ENCODE measurements around the gene ALS2.

The ALS2 gene

GRCh38 chr2:201656740-201657139 is 124.0 kb downstream of the ALS2 start:
- Histone ChIP-seq H3K27me3 (ENCODE audit: control insufficient read depth, insufficient read depth, low read length) (no peaks in the 10 kb centered on the region), H3K4me1 (ENCODE audit: control insufficient read depth, insufficient read depth, low read length) (no peaks in the 10 kb centered on the region), H3K4me3 (ENCODE audit: low read length) (no peak overlapping the region), H3K9ac (ENCODE audit: low read length) (no peak overlapping the region), H3K27ac (ENCODE audit: low read depth, low read length) (no peak overlapping the region), H3K36me3 (ENCODE audit: control insufficient read depth, insufficient read depth, low read length) (no peaks in the 10 kb centered on the region)

- H3K27me3 ChIP-seq (ENCODE audit: control insufficient read depth, insufficient read depth, low read length), result no peaks in the 10 kb centered on the region
- no peak overlapping the region for H3K9ac ChIP-seq (ENCODE audit: low read length)
- H3K4me3 ChIP-seq (ENCODE audit: low read length), result no peak overlapping the region
- no peak overlapping the region for H3K27ac ChIP-seq (ENCODE audit: low read depth, low read length)
- no peaks in the 10 kb centered on the region for H3K36me3 ChIP-seq (ENCODE audit: control insufficient read depth, insufficient read depth, low read length)
- no peaks in the 10 kb centered on the region for H3K4me1 ChIP-seq (ENCODE audit: control insufficient read depth, insufficient read depth, low read length)
Observed at GRCh38 chr2:201656102-201656501, 124.6 kb downstream of the ALS2 start.

GRCh38 chr2:201654616-201655384 is 125.9 kb downstream of the ALS2 start:
- H3K27me3 ChIP-seq (ENCODE audit: control insufficient read depth, insufficient read depth, low read length), result no peaks in the 10 kb centered on the region
- H3K27ac ChIP-seq (ENCODE audit: low read depth, low read length), result no peak overlapping the region
- H3K4me1 ChIP-seq (ENCODE audit: control insufficient read depth, insufficient read depth, low read length), result no peaks in the 10 kb centered on the region
- no peak overlapping the region for H3K9ac ChIP-seq (ENCODE audit: low read length)
- no peak overlapping the region for H3K4me3 ChIP-seq (ENCODE audit: low read length)
- H3K36me3 ChIP-seq (ENCODE audit: control insufficient read depth, insufficient read depth, low read length), result no peaks in the 10 kb centered on the region

GRCh38 chr2:201653221-201653620 is 127.5 kb downstream of the ALS2 start:
- Histone ChIP-seq H3K9ac (ENCODE audit: low read length) (no peak overlapping the region), H3K36me3 (ENCODE audit: control insufficient read depth, insufficient read depth, low read length) (no peaks in the 10 kb centered on the region), H3K4me3 (ENCODE audit: low read length) (no peak overlapping the region), H3K27me3 (ENCODE audit: control insufficient read depth, insufficient read depth, low read length) (no peaks in the 10 kb centered on the region), H3K27ac (ENCODE audit: low read depth, low read length) (no peak overlapping the region), H3K4me1 (ENCODE audit: control insufficient read depth, insufficient read depth, low read length) (no peaks in the 10 kb centered on the region)

Measured in rectal smooth muscle tissue (tissue), 1 donor.